Suprapubic skin (tissue), 4 donors: ENCODE measurements around the gene TCEA2. TPM values are rescaled to one million over a fixed set of nuclear protein-coding genes. Genes with fewer than 3 reads are reported as not detected.

Experiments
- DNase-seq, 2 donors: peaks; one replicate each; pipeline ENCODE4 v3.0.0-alpha.2; 2019; ENCODE audit warnings: low spot score in 2 of 2
- H3K27ac ChIP-seq: fragments of 200-600 bp; sonication (generic); one replicate; pipeline ENCODE4 v1.5.1; 2019
- H3K27me3 ChIP-seq: fragments of 200-600 bp; sonication (generic); one replicate; pipeline ENCODE4 v1.5.1; 2019
- H3K36me3 ChIP-seq: fragments of 200-600 bp; sonication (generic); one replicate; pipeline ENCODE4 v1.5.1; 2019
- H3K4me1 ChIP-seq: fragments of 200-600 bp; sonication (generic); one replicate; pipeline ENCODE4 v1.5.1; 2019
- H3K4me3 ChIP-seq: fragments of 200-600 bp; sonication (generic); one replicate; pipeline ENCODE4 v1.5.1; 2019; ENCODE audit warnings: mild to moderate bottlenecking
- H3K9me3 ChIP-seq: fragments of 200-600 bp; sonication (generic); one replicate; pipeline ENCODE4 v1.5.1; 2019
- EP300 ChIP-seq: sonication (generic); formaldehyde crosslinking; IDR thresholded peaks from one replicate; pipeline ENCODE4 v1.6.1; 2017; ENCODE audit warnings: antibody characterized with exemption
- POLR2A ChIP-seq, 2 donors: fragments of 450-650 bp; IDR thresholded peaks; one replicate each; pipeline ENCODE4 v1.6.1; 2017; ENCODE audit warnings: antibody characterized with exemption in 2 of 2, mild to moderate bottlenecking in 2 of 2, moderate library complexity in 2 of 2
- POLR2AphosphoS5 ChIP-seq, 3 donors: sonication (generic); formaldehyde crosslinking; IDR thresholded peaks; one replicate each; pipeline ENCODE4 v1.6.1; 2017; ENCODE audit warnings: antibody characterized with exemption in 3 of 3
- WGBS: methylation state at CpG from one replicate; pipeline ENCODE4 v1.1.5; 2018; 5-methylcytosine and 5-hydroxymethylcytosine counted together
- total RNA-seq, 4 donors: library from RNA; depleted of rRNA; stranded (reverse); fragments of >200 nt; gene quantifications; one replicate each; pipeline ENCODE4 v1.1.0, GENCODE V29; 2016
- TF ChIP-seq, protein P1 (sequence below), 2 donors: fragments of 200-600 bp in 1 of 2; fragments of 450-650 bp in 1 of 2; sonication (generic) in 1 of 2; IDR thresholded peaks; one replicate each; pipeline ENCODE4 v1.5.1; 2016 to 2019; ENCODE audit warnings: antibody characterized with exemption in 2 of 2, mild to moderate bottlenecking in 1 of 2, moderate library complexity in 1 of 2

Gene TCEA2
- total RNA-seq, 4 donors from 2014 or later: 8.6 to 27.9 (median 13.2) TPM

- DNase-seq: no peak
- H3K4me3 ChIP-seq: peak overlapping the region; percentile 81
- H3K4me1 ChIP-seq: peaks cover 56% of the 10 kb centered on the region
- H3K27me3 ChIP-seq: peaks cover 17% of the 10 kb centered on the region
- H3K36me3 ChIP-seq: peaks cover 4% of the 10 kb centered on the region
- TF ChIP-seq, protein P1, sequence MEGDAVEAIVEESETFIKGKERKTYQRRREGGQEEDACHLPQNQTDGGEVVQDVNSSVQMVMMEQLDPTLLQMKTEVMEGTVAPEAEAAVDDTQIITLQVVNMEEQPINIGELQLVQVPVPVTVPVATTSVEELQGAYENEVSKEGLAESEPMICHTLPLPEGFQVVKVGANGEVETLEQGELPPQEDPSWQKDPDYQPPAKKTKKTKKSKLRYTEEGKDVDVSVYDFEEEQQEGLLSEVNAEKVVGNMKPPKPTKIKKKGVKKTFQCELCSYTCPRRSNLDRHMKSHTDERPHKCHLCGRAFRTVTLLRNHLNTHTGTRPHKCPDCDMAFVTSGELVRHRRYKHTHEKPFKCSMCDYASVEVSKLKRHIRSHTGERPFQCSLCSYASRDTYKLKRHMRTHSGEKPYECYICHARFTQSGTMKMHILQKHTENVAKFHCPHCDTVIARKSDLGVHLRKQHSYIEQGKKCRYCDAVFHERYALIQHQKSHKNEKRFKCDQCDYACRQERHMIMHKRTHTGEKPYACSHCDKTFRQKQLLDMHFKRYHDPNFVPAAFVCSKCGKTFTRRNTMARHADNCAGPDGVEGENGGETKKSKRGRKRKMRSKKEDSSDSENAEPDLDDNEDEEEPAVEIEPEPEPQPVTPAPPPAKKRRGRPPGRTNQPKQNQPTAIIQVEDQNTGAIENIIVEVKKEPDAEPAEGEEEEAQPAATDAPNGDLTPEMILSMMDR (IDR thresholded peaks at IDR 0.05): no peak
- TF ChIP-seq POLR2A (IDR thresholded peaks at IDR 0.05): no peak
- no peak for TF ChIP-seq EP300
- no peak for TF ChIP-seq POLR2AphosphoS5 (IDR thresholded peaks at IDR 0.05)
- no peak overlapping the region for H3K27ac ChIP-seq
- no peaks in the 10 kb centered on the region for H3K9me3 ChIP-seq
- WGBS: 67% methylated on average over 12 of the region's 17 CpGs
Measured at GRCh38 chr20:64080813-64081623, 18.0 kb downstream of the TCEA2 start.

DNA sequence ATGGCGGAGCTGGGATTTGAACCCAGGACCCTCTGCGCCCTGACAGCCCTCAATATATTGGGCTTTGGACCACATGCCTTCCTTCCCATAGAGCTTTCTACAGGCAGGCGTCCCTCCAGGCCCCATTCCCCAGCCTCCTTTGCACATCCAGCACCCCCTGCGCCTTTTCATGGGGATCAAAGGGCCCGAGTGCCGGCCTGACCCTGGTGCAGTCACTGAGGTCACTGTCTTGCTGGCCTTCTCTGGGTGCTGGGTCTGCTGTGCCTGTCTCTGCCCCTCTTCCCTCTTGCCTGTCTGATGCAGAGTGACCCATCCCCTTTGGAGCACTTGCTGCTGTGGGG, 18.6 kb downstream of the TCEA2 start:
- Histone ChIP-seq H3K27me3 (peaks cover 17% of the 10 kb centered on the region), H3K9me3 (no peaks in the 10 kb centered on the region), H3K36me3 (no peaks in the 10 kb centered on the region), H3K4me3 (no peak overlapping the region), H3K27ac (no peak overlapping the region), H3K4me1 (peaks cover 50% of the 10 kb centered on the region)
- DNase-seq: no peak
- 88% methylated on average over 4 of the region's 6 CpGs for WGBS
- no peak for TF ChIP-seq EP300
- no peak for TF ChIP-seq POLR2A (IDR thresholded peaks at IDR 0.05)
- TF ChIP-seq POLR2AphosphoS5 (IDR thresholded peaks at IDR 0.05): no peak
- TF ChIP-seq, protein P1 (IDR thresholded peaks at IDR 0.05): no peak

GRCh38 chr20:64082126-64082731, 19.2 kb downstream of the TCEA2 start:
- Histone ChIP-seq H3K27me3 (peaks cover 17% of the 10 kb centered on the region), H3K4me1 (peaks cover 46% of the 10 kb centered on the region), H3K27ac (no peak overlapping the region), H3K4me3 (no peak overlapping the region), H3K36me3 (no peaks in the 10 kb centered on the region), H3K9me3 (no peaks in the 10 kb centered on the region)
- DNase-seq: no peak
- TF ChIP-seq, protein P1 (IDR thresholded peaks at IDR 0.05): no peak
- no peak for TF ChIP-seq POLR2AphosphoS5 (IDR thresholded peaks at IDR 0.05)
- no peak for TF ChIP-seq POLR2A (IDR thresholded peaks at IDR 0.05)
- TF ChIP-seq EP300: no peak
- WGBS: 36% methylated on average over 13 of the region's 13 CpGs

DNA sequence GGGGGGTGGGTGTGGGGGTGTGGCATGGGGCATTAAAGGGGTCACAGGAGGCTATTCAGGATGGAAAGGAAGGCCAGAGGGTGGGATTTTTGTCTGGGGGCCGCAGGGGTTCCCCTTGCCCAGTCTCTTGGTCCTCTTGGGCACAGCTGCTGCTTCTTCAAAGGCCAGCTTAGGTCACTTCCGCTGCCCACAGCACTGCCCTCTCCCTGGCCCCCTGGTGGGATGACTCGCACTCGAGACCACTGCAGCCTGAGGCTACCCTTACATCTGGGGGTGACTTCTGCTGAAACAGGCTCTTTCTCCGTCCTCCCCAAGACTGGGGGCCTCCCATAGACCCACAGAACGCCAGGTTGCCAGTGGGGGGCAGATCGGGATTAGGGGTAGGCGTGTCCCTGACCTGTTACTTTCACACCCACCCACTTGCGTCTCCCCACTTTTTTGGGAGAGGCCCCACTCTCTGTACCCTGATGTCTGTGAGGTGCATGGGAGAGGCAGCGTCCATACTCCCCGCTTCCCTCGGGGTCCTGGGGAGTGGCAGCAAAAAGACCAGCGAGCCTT, 19.9 kb downstream of the TCEA2 start:
- WGBS: 27% methylated on average over 13 of the region's 13 CpGs
- H3K9me3 ChIP-seq: no peaks in the 10 kb centered on the region
- no peak overlapping the region for H3K27ac ChIP-seq
- no peaks in the 10 kb centered on the region for H3K36me3 ChIP-seq
- DNase-seq: no peak
- TF ChIP-seq POLR2AphosphoS5 (IDR thresholded peaks at IDR 0.05) (no peak), POLR2A (IDR thresholded peaks at IDR 0.05) (no peak), EP300 (no peak)
- TF ChIP-seq, protein P1 (IDR thresholded peaks at IDR 0.05): no peak
- H3K4me1 ChIP-seq: peaks cover 43% of the 10 kb centered on the region
- H3K27me3 ChIP-seq: peaks cover 17% of the 10 kb centered on the region
- H3K4me3 ChIP-seq: peak overlapping the region; percentile 63

DNA sequence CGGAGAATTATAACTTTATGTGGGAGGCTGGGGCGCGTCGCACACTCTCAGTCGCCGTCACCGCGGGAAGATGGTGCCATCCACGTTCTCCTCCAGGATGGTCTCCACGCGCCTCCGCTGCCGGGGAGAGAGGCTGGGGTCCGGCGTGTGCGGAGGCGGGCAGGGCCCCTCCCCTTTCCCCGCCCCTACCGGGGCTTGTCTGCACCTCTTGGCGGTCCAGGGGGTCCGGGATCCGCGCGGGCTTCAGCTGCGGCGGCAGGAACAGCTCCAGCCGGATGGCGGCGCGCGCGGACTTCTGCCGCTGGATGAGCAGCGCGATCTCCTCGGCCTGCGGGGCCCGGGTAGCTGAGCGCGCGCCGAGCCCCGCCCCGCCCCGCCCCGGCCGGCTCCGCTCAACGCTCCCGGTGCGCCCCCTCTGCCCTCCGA, 20.4 kb downstream of the TCEA2 start:
- 0% methylated on average over 14 of the region's 52 CpGs for WGBS
- Histone ChIP-seq H3K27me3 (peaks cover 17% of the 10 kb centered on the region), H3K27ac (no peak overlapping the region), H3K36me3 (no peaks in the 10 kb centered on the region), H3K4me1 (peaks cover 38% of the 10 kb centered on the region), H3K4me3 (peak overlapping the region; percentile 63), H3K9me3 (no peaks in the 10 kb centered on the region)
- DNase-seq: no peak
- TF ChIP-seq, protein P1 (IDR thresholded peaks at IDR 0.05): peak; percentile 8 to 68
- no peak for TF ChIP-seq POLR2AphosphoS5 (IDR thresholded peaks at IDR 0.05)
